Cardiac fibroblast (primary cell): ENCODE data around the gene CEP131.

Source experiments
- DNase-seq, 2 donors: peaks; one replicate each; pipeline versions ENCODE4 v3.0.0 to v3.0.0-alpha.2; 2010; ENCODE audit warnings: low read depth in 2 of 2
- H3K4me3 ChIP-seq, 2 donors: replicated peaks in 1 of 2; 1 replicate in 1 of 2; 2 replicates in 1 of 2; pipeline ENCODE4 v1.5.1; 2011; ENCODE audit warnings: low read depth in 2 of 2, low read length in 2 of 2, mild to moderate bottlenecking in 2 of 2, moderate library complexity in 1 of 2
- TF ChIP-seq, protein P1 (sequence below): IDR thresholded peaks from one replicate; pipeline ENCODE4 v1.5.1; 2011; ENCODE audit warnings: low read depth, mild to moderate bottlenecking, low read length, inconsistent platforms

CEP131 gene

DNA sequence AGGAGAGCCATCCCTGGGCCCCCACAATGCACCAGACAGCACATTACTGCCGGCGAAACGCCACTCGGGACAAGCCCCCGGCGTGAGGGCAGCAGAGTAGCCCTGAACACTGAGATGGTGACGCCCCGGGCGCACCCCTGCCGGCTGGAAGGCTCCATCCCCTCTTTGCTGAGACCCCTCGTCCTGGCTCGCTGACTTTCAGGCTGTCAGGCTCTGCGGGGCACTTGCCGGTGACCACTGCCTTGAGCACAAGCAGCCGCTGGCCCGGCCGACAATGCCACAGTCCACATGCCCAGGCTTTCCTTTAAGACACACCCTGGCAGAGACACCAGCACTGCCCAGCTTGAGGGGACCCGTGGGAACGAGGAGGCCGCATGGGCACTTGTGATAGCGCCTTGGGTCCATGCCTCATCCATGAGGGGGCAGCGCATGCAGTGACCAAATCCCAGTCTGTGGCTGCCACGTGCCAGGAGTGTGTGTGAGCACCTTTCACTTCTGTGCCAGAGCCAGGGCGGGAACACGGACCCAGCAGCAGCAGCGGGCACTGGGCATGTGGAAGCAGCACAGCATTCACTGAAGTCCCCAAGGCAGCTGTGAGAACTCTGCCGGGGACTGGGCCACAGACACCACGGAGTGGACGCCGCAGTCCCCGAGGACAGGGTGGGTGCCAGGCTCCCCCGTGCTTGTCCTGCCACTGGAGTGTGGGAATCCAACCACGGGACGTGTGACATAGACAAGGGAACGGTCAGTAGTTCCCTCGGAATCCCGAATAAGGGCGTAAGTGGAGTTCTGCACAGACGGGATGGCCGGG lies 40.8 kb upstream of the CEP131 start:
- DNase-seq: no peak
- no peak overlapping the region for H3K4me3 ChIP-seq
- TF ChIP-seq, protein P1, sequence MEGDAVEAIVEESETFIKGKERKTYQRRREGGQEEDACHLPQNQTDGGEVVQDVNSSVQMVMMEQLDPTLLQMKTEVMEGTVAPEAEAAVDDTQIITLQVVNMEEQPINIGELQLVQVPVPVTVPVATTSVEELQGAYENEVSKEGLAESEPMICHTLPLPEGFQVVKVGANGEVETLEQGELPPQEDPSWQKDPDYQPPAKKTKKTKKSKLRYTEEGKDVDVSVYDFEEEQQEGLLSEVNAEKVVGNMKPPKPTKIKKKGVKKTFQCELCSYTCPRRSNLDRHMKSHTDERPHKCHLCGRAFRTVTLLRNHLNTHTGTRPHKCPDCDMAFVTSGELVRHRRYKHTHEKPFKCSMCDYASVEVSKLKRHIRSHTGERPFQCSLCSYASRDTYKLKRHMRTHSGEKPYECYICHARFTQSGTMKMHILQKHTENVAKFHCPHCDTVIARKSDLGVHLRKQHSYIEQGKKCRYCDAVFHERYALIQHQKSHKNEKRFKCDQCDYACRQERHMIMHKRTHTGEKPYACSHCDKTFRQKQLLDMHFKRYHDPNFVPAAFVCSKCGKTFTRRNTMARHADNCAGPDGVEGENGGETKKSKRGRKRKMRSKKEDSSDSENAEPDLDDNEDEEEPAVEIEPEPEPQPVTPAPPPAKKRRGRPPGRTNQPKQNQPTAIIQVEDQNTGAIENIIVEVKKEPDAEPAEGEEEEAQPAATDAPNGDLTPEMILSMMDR: no peak

DNA sequence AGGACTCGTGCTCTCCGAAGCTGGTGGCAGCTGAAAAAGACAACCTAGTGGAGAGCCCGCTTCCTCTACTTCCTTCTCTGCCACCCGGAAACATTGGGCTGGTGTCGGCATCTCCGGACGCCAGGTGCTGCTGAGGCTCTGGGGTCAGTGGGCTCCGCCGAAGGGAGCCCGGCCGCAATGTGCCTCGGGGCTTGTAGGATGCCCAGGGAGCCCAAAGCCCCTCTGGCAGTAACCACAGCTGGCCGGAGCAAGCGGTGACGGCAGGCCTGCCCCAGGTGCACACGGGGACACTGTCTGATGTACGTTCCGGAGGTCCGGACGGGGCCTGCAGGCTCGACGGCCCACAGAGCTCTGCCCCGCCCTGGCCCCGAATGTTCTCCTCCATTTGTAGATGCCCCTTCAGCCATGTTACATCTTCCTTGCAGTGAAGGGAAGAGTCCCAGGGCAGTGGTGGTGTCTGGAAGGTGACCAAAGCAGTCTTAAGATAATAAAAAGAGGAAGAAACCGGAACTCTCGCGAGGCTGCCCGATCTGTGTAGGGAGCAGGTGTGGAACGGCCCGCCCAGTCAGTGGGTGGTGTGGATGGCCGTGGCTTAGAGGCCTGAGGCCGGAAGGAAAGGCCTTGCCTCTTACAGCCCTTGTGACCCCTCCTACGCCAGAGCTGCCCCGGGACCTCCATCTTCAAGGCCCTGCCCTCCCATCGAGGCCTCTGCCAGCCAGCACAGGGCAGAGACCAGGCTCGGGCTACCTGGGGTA lies 39.0 kb upstream of the CEP131 start:
- TF ChIP-seq, protein P1: no peak
- H3K4me3 ChIP-seq: no peak overlapping the region
- no peak for DNase-seq

DNA sequence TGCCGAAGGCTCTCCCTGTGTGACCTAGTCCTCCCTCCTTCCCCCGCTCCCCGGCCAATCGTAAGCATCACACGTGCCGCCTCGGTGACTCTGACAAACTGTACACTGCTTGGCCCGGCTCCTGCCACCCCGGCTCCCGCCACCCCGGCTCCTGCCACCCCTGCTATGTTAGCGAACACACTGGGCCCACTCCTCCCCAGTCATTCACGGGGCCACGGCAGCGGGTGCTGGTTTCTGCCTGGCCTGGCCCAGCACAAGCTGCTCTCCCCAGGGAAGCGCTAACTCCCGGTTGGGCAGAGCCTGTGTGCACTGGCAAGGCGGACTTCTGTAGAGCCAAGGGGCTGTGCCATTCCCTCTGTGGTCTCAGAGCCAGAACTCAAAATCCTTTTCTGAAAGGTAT lies 38.3 kb upstream of the CEP131 start:
- no peak for DNase-seq
- H3K4me3 ChIP-seq: no peak overlapping the region
- TF ChIP-seq, protein P1: no peak

DNA sequence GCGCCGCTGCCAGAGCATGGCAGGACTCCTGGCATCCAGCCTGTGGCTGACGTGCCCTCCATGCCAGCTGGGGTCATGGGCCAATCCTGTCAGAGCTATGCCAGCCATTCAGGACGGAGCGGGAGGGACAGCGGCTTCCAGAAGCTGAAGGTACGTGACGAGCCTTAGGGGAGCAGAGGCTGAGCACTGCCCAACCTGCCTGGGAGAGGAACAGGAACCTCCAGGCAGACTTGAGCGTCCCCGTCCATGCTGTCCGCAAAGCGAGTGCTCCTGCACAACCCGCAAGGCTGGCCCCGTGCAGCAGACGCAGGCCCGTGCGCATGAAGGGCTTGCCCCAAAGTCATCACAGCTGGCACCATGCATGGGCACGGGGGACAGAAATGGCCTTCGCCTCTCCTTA lies 37.9 kb upstream of the CEP131 start:
- no peak overlapping the region for H3K4me3 ChIP-seq
- no peak for DNase-seq
- TF ChIP-seq, protein P1: no peak

DNA sequence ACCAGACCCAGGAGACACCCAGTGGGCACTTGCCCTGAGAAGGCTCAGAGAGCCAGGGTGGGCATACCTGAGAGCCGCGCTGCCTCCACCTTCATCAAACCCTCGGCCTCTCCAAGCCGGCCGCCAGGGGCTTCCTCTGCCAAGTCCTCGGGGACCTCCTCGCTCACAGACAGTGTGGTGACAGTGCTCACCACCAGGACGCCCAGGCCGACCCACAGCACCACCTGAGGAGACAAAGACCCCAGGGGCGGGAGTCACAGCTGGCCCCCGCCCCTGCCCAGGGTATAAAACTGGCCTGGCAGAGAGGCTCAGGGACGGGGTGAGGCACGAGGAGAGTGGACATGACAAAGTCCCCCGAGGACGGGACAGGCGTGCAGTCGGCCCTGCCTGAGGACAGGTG lies 37.4 kb upstream of the CEP131 start:
- DNase-seq: no peak
- no peak overlapping the region for H3K4me3 ChIP-seq
- TF ChIP-seq, protein P1: no peak

DNA sequence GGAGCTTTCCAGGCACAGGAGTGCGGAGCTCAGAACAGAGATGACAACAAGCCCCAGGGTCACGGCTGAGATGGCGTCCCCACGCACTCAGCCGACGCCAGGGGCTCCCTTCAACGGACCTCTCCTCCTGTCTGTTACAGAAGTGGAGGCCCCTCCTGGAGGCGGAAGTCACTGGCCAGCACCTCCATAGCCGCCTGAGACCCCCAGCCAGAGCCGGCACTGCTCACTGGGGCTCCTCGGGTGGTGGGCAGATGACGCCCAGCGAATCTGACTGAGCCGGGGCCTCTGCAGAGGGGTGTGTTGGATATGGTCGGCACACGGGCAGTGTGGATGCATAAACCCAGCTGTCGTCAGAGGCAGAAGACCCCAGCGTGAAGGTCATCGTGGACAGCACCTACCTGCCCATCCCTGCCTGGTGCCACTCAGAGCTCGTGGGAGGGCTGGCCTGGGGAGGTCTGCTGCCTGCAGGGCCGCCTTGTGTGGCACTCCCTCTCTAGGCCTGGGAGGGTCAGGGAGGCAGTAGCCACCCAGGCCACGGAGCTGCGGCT lies 36.4 kb upstream of the CEP131 start:
- no peak overlapping the region for H3K4me3 ChIP-seq
- DNase-seq: no peak
- TF ChIP-seq, protein P1: no peak
